Spinal cord (tissue), 10 donors: ENCODE measurements around the gene BCL11A. TPM values are rescaled to one million over a fixed set of nuclear protein-coding genes. Genes with fewer than 3 reads are reported as not detected.

Experiments
- DNase-seq, 6 donors: peaks; one replicate each; pipeline versions ENCODE4 v3.0.0 to v3.0.0-alpha.2; 2013 to 2015; ENCODE audit warnings: low spot score in 6 of 6, low read depth in 4 of 6
- H3K27ac ChIP-seq: one replicate; pipeline ENCODE4 v1.5.1; 2013; ENCODE audit warnings: low read depth, low read length, control low read depth
- H3K27me3 ChIP-seq: one replicate; pipeline ENCODE4 v1.6.1; 2013; ENCODE audit warnings: low read length; ENCODE audit not compliant: control insufficient read depth, insufficient read depth
- H3K36me3 ChIP-seq: one replicate; pipeline ENCODE4 v1.6.1; 2013; ENCODE audit warnings: low read length; ENCODE audit not compliant: control insufficient read depth, insufficient read depth
- H3K4me1 ChIP-seq: one replicate; pipeline ENCODE4 v1.6.1; 2013; ENCODE audit warnings: low read length; ENCODE audit not compliant: control insufficient read depth, insufficient read depth
- H3K4me3 ChIP-seq: one replicate; pipeline ENCODE4 v1.5.1; 2013; ENCODE audit warnings: low read depth, low read length, control low read depth
- H3K9me3 ChIP-seq: one replicate; pipeline ENCODE4 v1.6.1; 2013; ENCODE audit warnings: low read length; ENCODE audit not compliant: control insufficient read depth, insufficient read depth
- WGBS: methylation state at CpG from one replicate; pipeline ENCODE4 v1.1.5; 2013; ENCODE audit warnings: missing lambda C conversion rate; ENCODE audit not compliant: insufficient coverage; 5-methylcytosine and 5-hydroxymethylcytosine counted together
- polyA plus RNA-seq, 2 donors: library from polyadenylated mRNA; unstranded; fragments of 120-200 nt; gene quantifications; one replicate each; pipeline ENCODE4 v1.2.1, GENCODE V29; 2013; ENCODE audit not compliant: insufficient read length in 2 of 2
- total RNA-seq, 2 donors: library from RNA; depleted of rRNA in 1 of 2; stranded (reverse); fragments of 120-200 nt in 1 of 2; fragments of >200 nt in 1 of 2; gene quantifications; one replicate each; pipeline versions ENCODE4 v1.2.3 to v1.2.4, GENCODE V29; 2013 to 2014
- donor health status: healthy.

The BCL11A gene
- total and polyA plus RNA-seq, 4 donors = 14.9 to 61.6 (median 43.8) TPM

GRCh38 chr2:60539140-60539539 is 14.3 kb downstream of the BCL11A start:
- Histone ChIP-seq H3K36me3 (no peaks in the 10 kb centered on the region), H3K27ac (no peak overlapping the region), H3K4me3 (no peak overlapping the region), H3K9me3 (no peaks in the 10 kb centered on the region), H3K4me1 (no peaks in the 10 kb centered on the region), H3K27me3 (peaks cover 3% of the 10 kb centered on the region)
- WGBS = 80% methylated on average over 4 of the region's 5 CpGs
- peak in 2 of 6 donors; percentile 57 to 60 for DNase-seq

- H3K9me3 ChIP-seq = no peaks in the 10 kb centered on the region
- 92% methylated on average over 6 of the region's 9 CpGs for WGBS
- no peaks in the 10 kb centered on the region for H3K4me1 ChIP-seq
- H3K27me3 ChIP-seq = peaks cover 6% of the 10 kb centered on the region
- no peak overlapping the region for H3K27ac ChIP-seq
- H3K36me3 ChIP-seq = no peaks in the 10 kb centered on the region
- peak in 1 of 6 donors; percentile 36 for DNase-seq
- no peak overlapping the region for H3K4me3 ChIP-seq
Observed at GRCh38 chr2:60538101-60538500, 15.4 kb downstream of the BCL11A start.

DNA sequence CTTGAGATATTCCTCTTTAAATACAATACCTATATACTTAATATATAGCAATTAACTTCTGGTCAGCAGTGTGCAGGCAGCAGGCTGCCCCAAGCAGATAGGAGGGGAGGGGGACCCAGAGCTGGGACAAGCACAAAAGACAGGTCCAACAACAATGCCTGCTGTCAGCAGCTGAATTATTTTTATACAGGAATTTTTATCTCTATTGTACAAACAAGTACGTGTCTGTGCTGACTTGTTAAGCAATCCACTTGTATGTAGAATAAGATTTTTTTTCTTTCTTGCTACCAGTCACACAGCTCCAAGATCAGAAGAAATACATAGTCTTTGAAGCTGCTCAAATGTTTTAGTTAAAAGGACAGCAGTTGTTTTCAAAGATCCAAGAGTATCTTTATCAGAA is 16.7 kb downstream of the BCL11A start:
- Histone ChIP-seq H3K9me3 (no peaks in the 10 kb centered on the region), H3K27me3 (peaks cover 7% of the 10 kb centered on the region), H3K27ac (no peak overlapping the region), H3K36me3 (no peaks in the 10 kb centered on the region), H3K4me1 (peaks cover 3% of the 10 kb centered on the region), H3K4me3 (no peak overlapping the region)
- no CpG with 5 or more reads among the region's 1 CpG for WGBS
- no peak for DNase-seq

GRCh38 chr2:60535685-60536312 is 17.7 kb downstream of the BCL11A start:
- peak in 2 of 6 donors; percentile 61 to 62 for DNase-seq
- Histone ChIP-seq H3K36me3 (no peaks in the 10 kb centered on the region), H3K27ac (no peak overlapping the region), H3K4me3 (no peak overlapping the region), H3K4me1 (peaks cover 9% of the 10 kb centered on the region), H3K9me3 (no peaks in the 10 kb centered on the region), H3K27me3 (peaks cover 10% of the 10 kb centered on the region)
- WGBS = 96% methylated on average over 4 of the region's 11 CpGs

DNA sequence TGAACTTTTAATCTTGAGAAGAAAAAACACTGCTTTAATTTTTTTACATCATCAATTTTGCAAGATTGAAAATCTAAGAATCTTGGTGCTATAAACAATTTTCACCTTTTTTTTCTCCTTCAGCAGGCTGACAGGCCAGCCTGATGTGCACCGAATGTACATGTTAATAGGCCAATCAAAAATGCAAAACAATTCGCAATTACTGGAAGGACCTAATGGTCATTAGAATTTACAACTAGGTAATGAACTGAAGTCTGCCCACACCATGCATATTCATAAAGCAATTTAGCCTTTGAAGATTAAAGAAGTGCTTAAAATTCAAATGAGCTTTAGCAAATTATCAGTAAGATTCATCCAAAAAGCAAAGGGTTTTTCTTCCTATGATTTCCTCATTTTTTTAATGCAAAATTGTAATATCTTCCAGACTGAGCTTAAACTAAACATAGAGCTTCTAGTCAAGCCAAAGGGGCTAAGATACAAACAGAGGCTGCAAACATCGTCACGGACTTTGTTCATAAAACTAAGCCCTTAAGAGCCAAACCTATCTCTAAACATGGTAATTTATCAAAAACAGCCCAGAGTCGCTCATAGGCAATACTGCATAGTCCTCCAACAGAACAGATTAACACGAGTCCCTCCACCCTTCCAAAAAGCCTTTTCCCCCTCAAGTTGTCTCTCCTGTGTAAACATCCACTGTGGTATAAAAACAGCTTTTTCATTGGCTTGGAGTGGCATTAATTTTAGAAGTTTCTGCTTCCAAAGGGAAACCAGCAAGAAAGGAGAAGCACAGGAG is 18.4 kb downstream of the BCL11A start:
- Histone ChIP-seq H3K36me3 (no peaks in the 10 kb centered on the region), H3K4me3 (no peak overlapping the region), H3K4me1 (peaks cover 16% of the 10 kb centered on the region), H3K9me3 (no peaks in the 10 kb centered on the region), H3K27me3 (peaks cover 10% of the 10 kb centered on the region), H3K27ac (no peak overlapping the region)
- DNase-seq = peak in 2 of 6 donors; percentile 67 to 77
- WGBS = no CpG with 5 or more reads among the region's 6 CpGs

DNA sequence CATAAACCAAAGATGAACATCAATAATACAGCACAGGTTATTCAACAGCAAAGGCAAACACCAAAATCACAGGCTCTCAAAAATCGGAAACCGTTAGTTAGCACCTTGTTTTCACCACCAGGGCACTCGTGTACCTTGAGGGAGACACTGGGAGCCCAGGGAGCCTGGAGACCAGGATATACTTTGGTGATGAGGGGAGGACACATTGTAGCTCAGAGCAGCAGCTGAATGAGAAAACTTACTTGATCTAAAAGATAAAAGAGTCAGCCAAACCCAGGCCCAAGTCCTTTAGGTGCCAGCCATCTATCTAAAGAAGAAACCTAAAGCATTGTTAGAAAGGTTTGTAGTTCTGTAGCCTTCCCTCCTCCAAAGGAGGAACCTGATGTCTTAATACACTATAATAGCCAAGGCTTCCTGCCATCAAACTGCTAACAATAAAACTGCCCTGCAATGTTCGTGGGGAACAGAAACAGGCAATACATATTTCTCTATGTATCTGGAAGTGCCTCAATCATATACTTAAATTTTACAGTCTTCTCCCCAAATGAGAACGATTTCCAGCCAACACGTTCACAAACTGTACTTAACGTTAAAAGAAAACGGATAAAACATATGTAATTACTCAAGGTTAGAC is 19.3 kb downstream of the BCL11A start:
- no peaks in the 10 kb centered on the region for H3K9me3 ChIP-seq
- H3K36me3 ChIP-seq = no peaks in the 10 kb centered on the region
- peaks cover 10% of the 10 kb centered on the region for H3K27me3 ChIP-seq
- DNase-seq = peak in 1 of 6 donors; percentile 51
- no peak overlapping the region for H3K27ac ChIP-seq
- 72% methylated on average over 7 of the region's 8 CpGs for WGBS
- H3K4me3 ChIP-seq = no peak overlapping the region
- peaks cover 19% of the 10 kb centered on the region for H3K4me1 ChIP-seq

DNA sequence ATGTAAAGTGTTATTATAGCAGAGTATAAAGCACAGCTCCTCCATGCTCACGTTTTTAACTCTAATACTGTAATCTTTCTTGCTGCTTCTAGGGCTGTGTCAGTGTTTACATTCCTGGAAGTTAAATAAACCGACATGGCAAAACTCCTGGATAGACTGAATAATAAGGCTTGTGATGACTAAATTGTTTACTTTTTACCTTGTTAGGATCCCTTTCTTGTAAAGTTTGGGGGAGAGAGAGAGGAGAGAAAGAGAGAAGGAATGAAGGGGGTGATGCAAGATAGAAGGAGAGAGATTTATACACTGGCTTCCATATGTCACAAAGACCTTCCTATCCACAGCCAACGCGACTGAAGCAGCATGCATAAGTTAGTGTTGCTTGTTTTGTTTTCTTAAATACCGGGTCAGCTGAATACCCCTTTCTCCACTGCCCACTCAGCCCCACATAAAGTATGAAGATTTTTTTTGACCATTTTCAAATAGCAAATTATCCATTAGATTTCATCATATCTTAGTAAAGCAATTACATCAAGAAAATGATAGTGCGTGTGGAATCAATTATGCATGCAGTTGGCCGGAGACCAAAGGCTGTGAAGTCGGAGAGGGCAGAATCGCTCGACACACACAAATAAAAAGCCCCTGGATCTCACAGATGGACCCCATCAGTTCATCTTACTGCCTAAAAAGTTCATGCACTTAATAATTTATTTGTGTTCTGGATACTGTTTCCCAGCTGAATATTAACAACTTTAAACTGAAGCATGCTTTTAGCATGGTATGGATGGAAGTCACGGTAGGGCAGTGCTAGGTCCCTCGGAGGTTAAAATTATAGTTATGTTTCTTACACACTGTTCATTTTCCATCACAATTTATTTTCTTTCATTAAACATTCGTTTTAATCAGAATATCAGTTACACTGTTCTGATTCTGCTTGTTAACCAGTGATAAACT is 20.1 kb downstream of the BCL11A start:
- peaks cover 20% of the 10 kb centered on the region for H3K4me1 ChIP-seq
- peak in 2 of 6 donors; percentile 70 to 79 for DNase-seq
- peaks cover 10% of the 10 kb centered on the region for H3K27me3 ChIP-seq
- WGBS = no CpG with 5 or more reads among the region's 13 CpGs
- no peak overlapping the region for H3K4me3 ChIP-seq
- H3K9me3 ChIP-seq = no peaks in the 10 kb centered on the region
- no peak overlapping the region for H3K27ac ChIP-seq
- H3K36me3 ChIP-seq = no peaks in the 10 kb centered on the region

- H3K27ac ChIP-seq = no peak overlapping the region
- peaks cover 22% of the 10 kb centered on the region for H3K4me1 ChIP-seq
- no peaks in the 10 kb centered on the region for H3K36me3 ChIP-seq
- WGBS = no CpG with 5 or more reads among the region's 3 CpGs
- no peaks in the 10 kb centered on the region for H3K9me3 ChIP-seq
- H3K27me3 ChIP-seq = peaks cover 14% of the 10 kb centered on the region
- no peak for DNase-seq
- no peak overlapping the region for H3K4me3 ChIP-seq
Observed at GRCh38 chr2:60532421-60532820, 21.0 kb downstream of the BCL11A start.

GRCh38 chr2:60531701-60532133 is 21.7 kb downstream of the BCL11A start:
- H3K4me1 ChIP-seq = peaks cover 22% of the 10 kb centered on the region
- H3K27ac ChIP-seq = no peak overlapping the region
- H3K9me3 ChIP-seq = no peaks in the 10 kb centered on the region
- WGBS = 62% methylated on average over 12 of the region's 12 CpGs
- no peaks in the 10 kb centered on the region for H3K36me3 ChIP-seq
- H3K27me3 ChIP-seq = peaks cover 14% of the 10 kb centered on the region
- H3K4me3 ChIP-seq = no peak overlapping the region
- DNase-seq = peak in 1 of 6 donors; percentile 49
